ENCODE measurements around the gene USP47.

- no peak for TF ChIP-seq CTCF (IDR thresholded peaks at IDR 0.05; ENCODE audit: low read depth, low read length, poor library complexity, severe bottlenecking)
- TF ChIP-seq EZH2phosphoT487 (IDR thresholded peaks at IDR 0.05; ENCODE audit: borderline replicate concordance, low read length): no peak
Observed at GRCh38 chr11:11995601-11996000, 153.8 kb downstream of the USP47 start.

Data from DOHH2 (cell line).